ENCODE data around the gene MRPS31. TPM values are rescaled to one million over a fixed set of nuclear protein-coding genes. Genes with fewer than 3 reads are reported as not detected.

Gene MRPS31
- total RNA-seq, 1 donor from 2014 or later: 15.1 TPM

DNA sequence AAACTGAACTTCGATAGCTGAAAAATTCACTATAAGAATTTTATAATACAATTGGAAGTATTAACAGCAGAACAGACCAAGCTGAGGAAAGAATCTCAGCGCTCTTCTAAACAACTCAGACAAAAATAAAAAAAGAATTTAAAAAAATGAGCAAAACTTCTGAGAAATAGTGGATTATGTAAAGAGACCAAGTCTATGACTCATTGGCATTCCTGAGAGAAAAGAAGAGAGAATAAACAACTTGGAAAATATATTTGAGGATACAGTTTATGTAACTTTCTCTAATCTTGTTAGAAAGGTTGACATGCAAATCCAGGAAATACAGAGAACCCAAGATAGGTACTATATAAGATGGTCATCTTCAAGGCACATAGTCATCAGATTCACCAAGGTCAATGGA, 43.8 kb upstream of the MRPS31 start:
- FAIRE-seq: no peak
- H3K36me3 Mint-ChIP-seq (ENCODE audit: low read depth, unreplicated experiment): peaks cover 21% of the 10 kb centered on the region
- H3K4me1 Mint-ChIP-seq (ENCODE audit: low read depth, unreplicated experiment): no peaks in the 10 kb centered on the region

DNA sequence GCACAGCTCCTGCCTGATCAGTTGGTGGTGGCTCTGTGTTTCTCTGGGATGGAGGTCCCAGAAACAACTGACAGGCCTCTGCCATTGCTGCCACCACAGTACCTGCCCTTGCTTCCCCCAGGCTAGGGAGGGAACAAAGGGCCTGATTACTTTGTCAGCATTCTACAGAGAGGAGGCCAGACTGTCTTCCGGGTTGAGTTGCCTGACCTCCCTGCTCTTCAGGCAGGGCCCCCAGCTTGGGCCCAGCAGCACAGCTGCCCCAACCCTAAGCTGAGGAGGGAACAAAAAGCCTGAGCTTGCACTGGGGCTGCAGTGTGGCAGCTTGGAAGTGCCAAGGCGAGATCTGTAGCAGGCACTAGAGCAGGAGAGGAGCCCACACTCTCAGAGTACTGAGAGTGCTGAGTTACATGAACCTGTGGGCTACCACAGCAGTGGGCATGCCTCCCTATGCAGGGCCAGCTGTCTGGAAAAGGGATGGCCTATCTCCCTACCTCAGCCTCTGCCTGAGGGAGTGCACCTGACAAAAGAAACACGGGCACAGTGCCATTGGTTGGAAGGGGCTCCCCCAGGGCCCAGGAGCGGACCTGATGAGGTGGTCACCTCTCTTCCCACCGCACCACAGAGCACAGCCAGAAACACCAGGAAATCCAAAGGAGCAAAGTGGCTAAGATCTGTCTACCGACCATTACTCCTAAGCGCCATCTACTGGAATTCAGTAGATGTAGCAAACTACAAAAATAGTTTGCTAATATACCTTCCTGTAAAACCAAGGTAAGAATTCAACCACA, 42.9 kb upstream of the MRPS31 start:
- FAIRE-seq (no peak), DNase-seq (ENCODE audit: low read depth) (no peak)
- peaks cover 24% of the 10 kb centered on the region for H3K36me3 Mint-ChIP-seq (ENCODE audit: low read depth, unreplicated experiment)

More for the DNA sequence above, 43.8 kb upstream of the MRPS31 start:
- H3K9me3 ChIP-seq (ENCODE audit: insufficient read depth, low read depth, low read length): no peaks in the 10 kb centered on the region
- no peak for TF ChIP-seq EZH2 (IDR thresholded peaks at IDR 0.05; ENCODE audit: insufficient read depth, low read length)
- TF ChIP-seq, protein P1, sequence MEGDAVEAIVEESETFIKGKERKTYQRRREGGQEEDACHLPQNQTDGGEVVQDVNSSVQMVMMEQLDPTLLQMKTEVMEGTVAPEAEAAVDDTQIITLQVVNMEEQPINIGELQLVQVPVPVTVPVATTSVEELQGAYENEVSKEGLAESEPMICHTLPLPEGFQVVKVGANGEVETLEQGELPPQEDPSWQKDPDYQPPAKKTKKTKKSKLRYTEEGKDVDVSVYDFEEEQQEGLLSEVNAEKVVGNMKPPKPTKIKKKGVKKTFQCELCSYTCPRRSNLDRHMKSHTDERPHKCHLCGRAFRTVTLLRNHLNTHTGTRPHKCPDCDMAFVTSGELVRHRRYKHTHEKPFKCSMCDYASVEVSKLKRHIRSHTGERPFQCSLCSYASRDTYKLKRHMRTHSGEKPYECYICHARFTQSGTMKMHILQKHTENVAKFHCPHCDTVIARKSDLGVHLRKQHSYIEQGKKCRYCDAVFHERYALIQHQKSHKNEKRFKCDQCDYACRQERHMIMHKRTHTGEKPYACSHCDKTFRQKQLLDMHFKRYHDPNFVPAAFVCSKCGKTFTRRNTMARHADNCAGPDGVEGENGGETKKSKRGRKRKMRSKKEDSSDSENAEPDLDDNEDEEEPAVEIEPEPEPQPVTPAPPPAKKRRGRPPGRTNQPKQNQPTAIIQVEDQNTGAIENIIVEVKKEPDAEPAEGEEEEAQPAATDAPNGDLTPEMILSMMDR (IDR thresholded peaks at IDR 0.05; ENCODE audit: insufficient read depth, low read depth, low read length): no peak
- H3K27me3 ChIP-seq (ENCODE audit: insufficient read depth, low read length): no peaks in the 10 kb centered on the region
- H3K9me3 Mint-ChIP-seq (ENCODE audit: unreplicated experiment): peaks cover 9% of the 10 kb centered on the region
- no peaks in the 10 kb centered on the region for H3K4me1 ChIP-seq (ENCODE audit: insufficient read depth, low read length)
- no peak overlapping the region for H3K27ac Mint-ChIP-seq (ENCODE audit: unreplicated experiment)
- H3K9ac ChIP-seq (ENCODE audit: low read length): no peak overlapping the region
- H3K36me3 ChIP-seq (ENCODE audit: insufficient read depth, low read length): peaks cover 4% of the 10 kb centered on the region
- H2AFZ ChIP-seq (ENCODE audit: low read depth, low read length): no peak overlapping the region
- H3K27me3 Mint-ChIP-seq (ENCODE audit: low read depth, unreplicated experiment): no peaks in the 10 kb centered on the region
- no peak overlapping the region for H3K4me3 Mint-ChIP-seq (ENCODE audit: unreplicated experiment)
- H3K4me3 ChIP-seq (ENCODE audit: insufficient read depth, low read depth, low read length): no peak overlapping the region
- H3K79me2 ChIP-seq (ENCODE audit: insufficient read depth, low read length): no peaks in the 10 kb centered on the region
- H3K27ac ChIP-seq (ENCODE audit: low read depth, low read length): no peak overlapping the region
- no peak for DNase-seq (ENCODE audit: low read depth)
- H4K20me1 ChIP-seq (ENCODE audit: insufficient read depth, low read length): no peaks in the 10 kb centered on the region
- H3K4me2 ChIP-seq (ENCODE audit: low read length): no peak overlapping the region

More for the DNA sequence above, 42.9 kb upstream of the MRPS31 start:
- Histone ChIP-seq H3K36me3 (ENCODE audit: insufficient read depth, low read length) (peaks cover 10% of the 10 kb centered on the region), H3K79me2 (ENCODE audit: insufficient read depth, low read length) (no peaks in the 10 kb centered on the region), H3K4me2 (ENCODE audit: low read length) (no peak overlapping the region), H3K27me3 (ENCODE audit: insufficient read depth, low read length) (no peaks in the 10 kb centered on the region), H3K4me3 (ENCODE audit: insufficient read depth, low read depth, low read length) (no peak overlapping the region), H2AFZ (ENCODE audit: low read depth, low read length) (no peak overlapping the region), H3K9ac (ENCODE audit: low read length) (no peak overlapping the region), H3K27ac (ENCODE audit: low read depth, low read length) (no peak overlapping the region), H3K9me3 (ENCODE audit: insufficient read depth, low read depth, low read length) (no peaks in the 10 kb centered on the region), H4K20me1 (ENCODE audit: insufficient read depth, low read length) (no peaks in the 10 kb centered on the region), H3K4me1 (ENCODE audit: insufficient read depth, low read length) (no peaks in the 10 kb centered on the region)
- Mint-ChIP-seq H3K4me1 (ENCODE audit: low read depth, unreplicated experiment) (no peaks in the 10 kb centered on the region), H3K27ac (ENCODE audit: unreplicated experiment) (no peak overlapping the region), H3K27me3 (ENCODE audit: low read depth, unreplicated experiment) (no peaks in the 10 kb centered on the region), H3K4me3 (ENCODE audit: unreplicated experiment) (no peak overlapping the region), H3K9me3 (ENCODE audit: unreplicated experiment) (peaks cover 9% of the 10 kb centered on the region)
- TF ChIP-seq, protein P1 (IDR thresholded peaks at IDR 0.05; ENCODE audit: insufficient read depth, low read depth, low read length): peak; percentile 44
- no peak for TF ChIP-seq EZH2 (IDR thresholded peaks at IDR 0.05; ENCODE audit: insufficient read depth, low read length)

Measured in astrocyte (in vitro differentiated cells and primary cell).